ENCODE measurements around the gene AXIN1. TPM values are rescaled to one million over a fixed set of nuclear protein-coding genes. Genes with fewer than 3 reads are reported as not detected.

AXIN1 gene
- total RNA-seq, 2 donors from 2014 or later, result 10.9 to 12.3 TPM

Other genes with a start within 250 kb of the AXIN1 start
- gene NPRL3, start 214.1 kb downstream of the AXIN1 start, total RNA-seq, result 10 to 100 TPM; 18.3 to 18.7 TPM
- under 1 TPM in 1 of 2 donors, not detected in 1; 0.32 TPM for gene HBZ, start 200.1 kb downstream of the AXIN1 start, total RNA-seq
- gene HBM, start 186.7 kb downstream of the AXIN1 start, total RNA-seq, result not detected
- gene HBA2, start 179.8 kb downstream of the AXIN1 start, total RNA-seq, result 100 to 1,000 TPM in 1 of 2 donors, 10 to 100 TPM in 1; 50.7 to 136 TPM
- 100 to 1,000 TPM in 1 of 2 donors, 10 to 100 TPM in 1; 62.0 to 232 TPM for gene HBA1, start 176.0 kb downstream of the AXIN1 start, total RNA-seq
- not detected for gene HBQ1, start 172.3 kb downstream of the AXIN1 start, total RNA-seq
- 10 to 100 TPM; 28.2 to 32.9 TPM for gene LUC7L, start 123.3 kb downstream of the AXIN1 start, total RNA-seq
- 100 to 1,000 TPM; 119 to 160 TPM for gene FAM234A, start 117.9 kb downstream of the AXIN1 start, total RNA-seq
- 10 to 100 TPM; 14.8 to 15.3 TPM for gene RGS11, start 76.8 kb downstream of the AXIN1 start, total RNA-seq
- 1 to 10 TPM; 4.9 to 5.1 TPM for gene ARHGDIG, start 72.1 kb downstream of the AXIN1 start, total RNA-seq
- gene PDIA2, start 69.6 kb downstream of the AXIN1 start, total RNA-seq, result 1 to 10 TPM; 2.4 to 3.6 TPM
- 10 to 100 TPM; 63.2 to 63.4 TPM for gene MRPL28, start 17.8 kb upstream of the AXIN1 start, total RNA-seq
- 10 to 100 TPM; 27.3 to 33.5 TPM for gene PGAP6, start 29.3 kb upstream of the AXIN1 start, total RNA-seq
- 10 to 100 TPM; 45.3 to 71.1 TPM for gene NME4, start 44.5 kb upstream of the AXIN1 start, total RNA-seq
- 10 to 100 TPM in 1 of 2 donors, 1 to 10 TPM in 1; 8.9 to 15.9 TPM for gene DECR2, start 49.2 kb upstream of the AXIN1 start, total RNA-seq
- 10 to 100 TPM; 24.2 to 38.1 TPM for gene RAB11FIP3, start 72.9 kb upstream of the AXIN1 start, total RNA-seq
- 10 to 100 TPM; 19.2 to 25.8 TPM for gene CAPN15, start 175.0 kb upstream of the AXIN1 start, total RNA-seq
- gene PRR35, start 207.7 kb upstream of the AXIN1 start, total RNA-seq, result not detected
- under 1 TPM; 0.10 to 0.97 TPM for gene NHLRC4, start 214.3 kb upstream of the AXIN1 start, total RNA-seq
- 10 to 100 TPM; 19.1 to 21.3 TPM for gene PIGQ, start 217.2 kb upstream of the AXIN1 start, total RNA-seq
- gene RAB40C, start 237.3 kb upstream of the AXIN1 start, total RNA-seq, result 10 to 100 TPM in 1 of 2 donors, 1 to 10 TPM in 1; 9.9 to 13.5 TPM

All from left cardiac atrium (tissue), 2 donors.